Astrocyte of the cerebellum (primary cell): ENCODE measurements around the gene ANKRD24.
"Not testable (repeated sequence)": the region's sequence is repeated elsewhere in the genome, so short reads cannot be mapped to it uniquely, and the experiment has no call there.

ENCODE experiments used
- DNase-seq: peaks from one replicate; pipeline ENCODE4 v3.0.0-alpha.2; 2011; ENCODE audit warnings: low read depth
- H3K4me3 ChIP-seq: 2 replicates; pipeline ENCODE4 v1.5.1; 2011; ENCODE audit warnings: mild to moderate bottlenecking, low read depth, low read length, moderate library complexity
- CTCF ChIP-seq: IDR thresholded peaks from 2 replicates; pipeline ENCODE4 v1.5.1; 2012; ENCODE audit warnings: low read length, low read depth, moderate library complexity, mild to moderate bottlenecking; ENCODE audit errors: missing control alignments
- in situ Hi-C: cut with HindIII; loops from 2 replicates; pipeline ENCODE4 v1.10.0; 2017; ENCODE audit warnings: low sequenced_read_pairs

The ANKRD24 gene

GRCh38 chr19:4187313-4188122 lies 5.0 kb downstream of the ANKRD24 start:
- H3K4me3 ChIP-seq: no peak overlapping the region
- no peak for TF ChIP-seq CTCF
- in situ Hi-C loops: no loop called here
- no peak for DNase-seq

GRCh38 chr19:4189641-4190040 lies 7.2 kb downstream of the ANKRD24 start:
- no peak for TF ChIP-seq CTCF
- in situ Hi-C loops: no loop called here
- DNase-seq: no peak
- H3K4me3 ChIP-seq: no peak overlapping the region

- DNase-seq, in situ Hi-C loops: not testable (repeated sequence)
Observed at GRCh38 chr19:4192537-4192936, 10.0 kb downstream of the ANKRD24 start.

GRCh38 chr19:4194353-4194752 lies 11.9 kb downstream of the ANKRD24 start:
- no peak for TF ChIP-seq CTCF
- DNase-seq: no peak
- in situ Hi-C loops: no loop called here
- no peak overlapping the region for H3K4me3 ChIP-seq

More at GRCh38 chr19:4192537-4192936, 10.0 kb downstream of the ANKRD24 start:
- not testable (repeated sequence) for H3K4me3 ChIP-seq

GRCh38 chr19:4196009-4196408 lies 13.5 kb downstream of the ANKRD24 start:
- in situ Hi-C loops: no loop called here
- no peak overlapping the region for H3K4me3 ChIP-seq
- TF ChIP-seq CTCF: no peak
- no peak for DNase-seq

GRCh38 chr19:4196587-4197148 lies 14.2 kb downstream of the ANKRD24 start:
- no peak overlapping the region for H3K4me3 ChIP-seq
- in situ Hi-C loops: no loop called here
- no peak for TF ChIP-seq CTCF
- no peak for DNase-seq

GRCh38 chr19:4197228-4197624 lies 14.7 kb downstream of the ANKRD24 start:
- no peak for DNase-seq
- in situ Hi-C loops: no loop called here
- TF ChIP-seq CTCF: no peak

More at GRCh38 chr19:4197228-4197624, 14.7 kb downstream of the ANKRD24 start:
- no peak overlapping the region for H3K4me3 ChIP-seq
